ENCODE measurements around the gene KIAA1328. TPM values are rescaled to one million over a fixed set of nuclear protein-coding genes. Genes with fewer than 3 reads are reported as not detected.

KIAA1328 gene
- total and polyA plus RNA-seq, 2 experiments from 2014 or later: 3.5 to 3.9 TPM

- no peaks in the 10 kb centered on the region for H4K20me1 ChIP-seq (ENCODE audit: insufficient read depth)
- TF ChIP-seq EZH2phosphoT487 (IDR thresholded peaks at IDR 0.05; ENCODE audit: insufficient read depth, low read depth): no peak
- TF ChIP-seq EZH2 (IDR thresholded peaks at IDR 0.05; ENCODE audit: insufficient read depth, poor library complexity, severe bottlenecking): no peak
- no peaks in the 10 kb centered on the region for H3K4me1 ChIP-seq (ENCODE audit: insufficient read depth)
- no peaks in the 10 kb centered on the region for H3K9me2 ChIP-seq (ENCODE audit: insufficient read depth)
- no peaks in the 10 kb centered on the region for H3F3A ChIP-seq (ENCODE audit: insufficient read depth)
- H3K79me2 ChIP-seq (ENCODE audit: insufficient read depth): no peaks in the 10 kb centered on the region
- H3K9ac ChIP-seq: no peak overlapping the region
- no peaks in the 10 kb centered on the region for H3K27me3 ChIP-seq (replicated peaks; ENCODE audit: insufficient read depth)
- H3K36me3 ChIP-seq (ENCODE audit: low read depth): no peaks in the 10 kb centered on the region
- DNase-seq: no peak
- H3K4me2 ChIP-seq (ENCODE audit: unreplicated experiment): no peak overlapping the region
- no peak overlapping the region for H2AFZ ChIP-seq
- no peak overlapping the region for H3K4me3 ChIP-seq
- no peaks in the 10 kb centered on the region for H3K9me3 ChIP-seq (ENCODE audit: low read depth)
- H3K27ac ChIP-seq: no peak overlapping the region
- in situ Hi-C loops (cut with MboI): no loop called here
Observed at GRCh38 chr18:37176621-37176934, 347.7 kb downstream of the KIAA1328 start.

- no peaks in the 10 kb centered on the region for H3K36me3 ChIP-seq (ENCODE audit: low read depth)
- no peak overlapping the region for H2AFZ ChIP-seq
- H3K4me1 ChIP-seq (ENCODE audit: insufficient read depth): no peaks in the 10 kb centered on the region
- no peaks in the 10 kb centered on the region for H3F3A ChIP-seq (ENCODE audit: insufficient read depth)
- H3K79me2 ChIP-seq (ENCODE audit: insufficient read depth): no peaks in the 10 kb centered on the region
- no peak for DNase-seq
- no peak overlapping the region for H3K4me2 ChIP-seq (ENCODE audit: unreplicated experiment)
- H3K4me3 ChIP-seq: no peak overlapping the region
- H4K20me1 ChIP-seq (ENCODE audit: insufficient read depth): no peaks in the 10 kb centered on the region
- H3K9me2 ChIP-seq (ENCODE audit: insufficient read depth): no peaks in the 10 kb centered on the region
- no peaks in the 10 kb centered on the region for H3K27me3 ChIP-seq (replicated peaks; ENCODE audit: insufficient read depth)
- in situ Hi-C loops (cut with MboI): no loop called here
- H3K27ac ChIP-seq: no peak overlapping the region
- no peak for TF ChIP-seq EZH2phosphoT487 (IDR thresholded peaks at IDR 0.05; ENCODE audit: insufficient read depth, low read depth)
- H3K9ac ChIP-seq: no peak overlapping the region
- H3K9me3 ChIP-seq (ENCODE audit: low read depth): no peaks in the 10 kb centered on the region
Observed at GRCh38 chr18:37179384-37179783, 350.5 kb downstream of the KIAA1328 start.

GRCh38 chr18:37180086-37180485, 351.2 kb downstream of the KIAA1328 start:
- H3F3A ChIP-seq (ENCODE audit: insufficient read depth): no peaks in the 10 kb centered on the region
- no peak overlapping the region for H3K4me2 ChIP-seq (ENCODE audit: unreplicated experiment)
- no peak overlapping the region for H3K4me3 ChIP-seq
- no peaks in the 10 kb centered on the region for H4K20me1 ChIP-seq (ENCODE audit: insufficient read depth)
- TF ChIP-seq EZH2phosphoT487 (IDR thresholded peaks at IDR 0.05; ENCODE audit: insufficient read depth, low read depth) (no peak), EZH2 (IDR thresholded peaks at IDR 0.05; ENCODE audit: insufficient read depth, poor library complexity, severe bottlenecking) (no peak)
- in situ Hi-C loops (cut with MboI): no loop called here
- H2AFZ ChIP-seq: no peak overlapping the region
- no peak overlapping the region for H3K9ac ChIP-seq
- no peak overlapping the region for H3K27ac ChIP-seq
- H3K27me3 ChIP-seq (replicated peaks; ENCODE audit: insufficient read depth): no peaks in the 10 kb centered on the region
- DNase-seq: no peak
- 93 to 94% methylated on average over 5 of the region's 5 CpGs for WGBS, 2 experiments (ENCODE audit: low coverage in 1 of 2, low lambda C conversion rate in 2 of 2, missing lambda C conversion rate in 2 of 2)
- no peaks in the 10 kb centered on the region for H3K36me3 ChIP-seq (ENCODE audit: low read depth)
- no peaks in the 10 kb centered on the region for H3K9me3 ChIP-seq (ENCODE audit: low read depth)
- H3K9me2 ChIP-seq (ENCODE audit: insufficient read depth): no peaks in the 10 kb centered on the region
- H3K4me1 ChIP-seq (ENCODE audit: insufficient read depth): no peaks in the 10 kb centered on the region
- no peaks in the 10 kb centered on the region for H3K79me2 ChIP-seq (ENCODE audit: insufficient read depth)

- Histone ChIP-seq H3K4me2 (ENCODE audit: unreplicated experiment) (no peak overlapping the region), H3K27ac (no peak overlapping the region), H2AFZ (no peak overlapping the region), H3K9me3 (ENCODE audit: low read depth) (no peaks in the 10 kb centered on the region), H3K79me2 (ENCODE audit: insufficient read depth) (no peaks in the 10 kb centered on the region), H3K9ac (no peak overlapping the region), H3K27me3 (replicated peaks; ENCODE audit: insufficient read depth) (no peaks in the 10 kb centered on the region), H4K20me1 (ENCODE audit: insufficient read depth) (no peaks in the 10 kb centered on the region), H3K4me3 (no peak overlapping the region), H3K4me1 (ENCODE audit: insufficient read depth) (no peaks in the 10 kb centered on the region), H3K9me2 (ENCODE audit: insufficient read depth) (no peaks in the 10 kb centered on the region), H3K36me3 (ENCODE audit: low read depth) (no peaks in the 10 kb centered on the region), H3F3A (ENCODE audit: insufficient read depth) (no peaks in the 10 kb centered on the region)
- no peak for DNase-seq
- WGBS, 2 experiments (ENCODE audit: low coverage in 1 of 2, low lambda C conversion rate in 2 of 2, missing lambda C conversion rate in 2 of 2): 79 to 89% methylated on average over 1 of the region's 1 CpG
- in situ Hi-C loops (cut with MboI): no loop called here
- TF ChIP-seq EZH2phosphoT487 (IDR thresholded peaks at IDR 0.05; ENCODE audit: insufficient read depth, low read depth): no peak
- TF ChIP-seq EZH2 (IDR thresholded peaks at IDR 0.05; ENCODE audit: insufficient read depth, poor library complexity, severe bottlenecking): no peak
Observed at GRCh38 chr18:37182340-37183135, 353.6 kb downstream of the KIAA1328 start.
